NCI-H1092 (cell line): Measurements from ENCODE around the gene POLR1C.
"Not testable (repeated sequence)": the region's sequence is repeated elsewhere in the genome, so short reads cannot be mapped to it uniquely, and the experiment has no call there.

Source experiments
- DNase-seq: peaks from one replicate; lab custom pipeline; 2025; lab: John Stamatoyannopoulos, UW

The POLR1C gene

GRCh38 chr6:43516697-43517504 is at the start of gene POLR1C, which contains the start of gene YIPF3:
Gene POLR1C (plus strand): TSS chr6:43517089. CDS start chr6:43517110, 21 bp downstream.
Gene YIPF3 (minus strand): TSS chr6:43516926. CDS start chr6:43516807, 119 bp downstream.
- DNase-seq = peak; percentile 99

- DNase-seq = not testable (repeated sequence)
These were observed 49.6 kb upstream of the POLR1C start for GRCh38 chr6:43467265-43467664.

- DNase-seq = no peak
These were observed 49.1 kb upstream of the POLR1C start for GRCh38 chr6:43467752-43468151.

- DNase-seq = no peak
These were observed 48.6 kb upstream of the POLR1C start for GRCh38 chr6:43468240-43468639.

GRCh38 chr6:43468748-43469681 is 47.9 kb upstream of the POLR1C start:
- no peak for DNase-seq

- DNase-seq = no peak
These were observed 46.9 kb upstream of the POLR1C start for GRCh38 chr6:43469947-43470346.

- DNase-seq = no peak
These were observed 45.5 kb upstream of the POLR1C start for GRCh38 chr6:43471399-43471798.

- DNase-seq = no peak
These were observed 44.4 kb upstream of the POLR1C start for GRCh38 chr6:43472515-43472914.

- no peak for DNase-seq
These were observed 41.4 kb upstream of the POLR1C start for GRCh38 chr6:43475516-43475915.

GRCh38 chr6:43476746-43477145 is 40.1 kb upstream of the POLR1C start:
- no peak for DNase-seq

- DNase-seq = peak; percentile 92
These were observed 39.5 kb upstream of the POLR1C start, which contains the start of gene TJAP1 for GRCh38 chr6:43477235-43478007. Gene TJAP1 (plus strand): TSS chr6:43477570. CDS start chr6:43499002, 21,432 bp downstream.

GRCh38 chr6:43478008-43478372 is 38.9 kb upstream of the POLR1C start:
- no peak for DNase-seq

- no peak for DNase-seq
These were observed 35.8 kb upstream of the POLR1C start for GRCh38 chr6:43481075-43481474.

GRCh38 chr6:43481591-43482236 is 35.2 kb upstream of the POLR1C start:
- no peak for DNase-seq

GRCh38 chr6:43488667-43489276 is 28.1 kb upstream of the POLR1C start:
- DNase-seq = no peak

- DNase-seq = no peak
These were observed 27.4 kb upstream of the POLR1C start for GRCh38 chr6:43489277-43490072.

GRCh38 chr6:43490523-43490939 is 26.4 kb upstream of the POLR1C start:
- DNase-seq = no peak

GRCh38 chr6:43491750-43492661 is 24.9 kb upstream of the POLR1C start:
- DNase-seq = peak; percentile 63

- no peak for DNase-seq
These were observed 24.2 kb upstream of the POLR1C start for GRCh38 chr6:43492673-43493072.
